HEK293 (cell line): ENCODE measurements around the gene MXRA8.

Experiments used
- CTCF ChIA-PET: fragments of 350-600 bp; formaldehyde crosslinking; extraction: SDS; loops from one replicate; lab custom pipeline; 2021; ENCODE audit warnings: antibody characterized with exemption; lab: Yijun Ruan, JAX
- POLR2A ChIA-PET: fragments of 300-600 bp; formaldehyde crosslinking; extraction: SDS; loops from one replicate; lab custom pipeline; 2020; ENCODE audit warnings: antibody characterized with exemption, inconsistent platforms; lab: Yijun Ruan, JAX
- H3K27ac ChIP-seq: fragments of 200-500 bp; sonication (Bioruptor generic); 2 replicates; pipeline ENCODE4 v1.5.1; 2014; ENCODE audit warnings: low read depth, low read length, control low read depth, inconsistent platforms; ENCODE audit errors: extremely low read depth
- H3K36me3 ChIP-seq, 2 experiments: fragments of 200-500 bp in 1 of 2; sonication (Bioruptor generic) in 1 of 2; 1 replicate in 1 of 2; 2 replicates in 1 of 2; pipeline ENCODE4 v1.5.1; 2014 to 2017; ENCODE audit warnings: inconsistent platforms in 2 of 2, low read length in 2 of 2; ENCODE audit not compliant: control insufficient read depth in 2 of 2, insufficient read depth in 1 of 2
- H3K4me1 ChIP-seq: fragments of 200-500 bp; sonication (Bioruptor generic); 2 replicates; pipeline ENCODE4 v1.5.1; 2014; ENCODE audit warnings: mild to moderate bottlenecking, low read length, inconsistent platforms; ENCODE audit not compliant: control insufficient read depth, insufficient read depth
- H3K4me3 ChIP-seq: 2 replicates; pipeline ENCODE4 v1.5.1; 2011; ENCODE audit warnings: low read depth, mild to moderate bottlenecking, control low read depth, low read length, moderate library complexity
- H3K9me3 ChIP-seq: fragments of 200-500 bp; sonication (Bioruptor generic); 2 replicates; pipeline ENCODE4 v1.5.1; 2014; ENCODE audit warnings: low read depth, low read length, inconsistent platforms; ENCODE audit not compliant: control insufficient read depth, insufficient read depth
- BCL11A ChIP-seq: fragments of 450-650 bp; formaldehyde crosslinking; IDR thresholded peaks from 2 replicates; pipeline ENCODE4 v1.5.1; 2016; ENCODE audit warnings: low read depth, missing biosample characterization, missing genetic modification characterization
- BCL11B ChIP-seq: fragments of 450-650 bp; formaldehyde crosslinking; IDR thresholded peaks from 2 replicates; pipeline ENCODE4 v1.5.1; 2016; ENCODE audit warnings: low read depth, missing biosample characterization, missing genetic modification characterization
- HOXC10 ChIP-seq: sonication (generic); formaldehyde crosslinking; IDR thresholded peaks from 2 replicates; pipeline ENCODE4 v1.8.1; 2023; ENCODE audit warnings: mild to moderate bottlenecking, missing genetic modification reagents
- KLF17 ChIP-seq: fragments of 450-650 bp; formaldehyde crosslinking; IDR thresholded peaks from 2 replicates; pipeline ENCODE4 v1.5.1; 2016; ENCODE audit warnings: missing biosample characterization, missing genetic modification characterization
- PBX3 ChIP-seq: sonication (generic); formaldehyde crosslinking; IDR thresholded peaks from 2 replicates; pipeline ENCODE4 v1.8.1; 2022; ENCODE audit warnings: mild to moderate bottlenecking, moderate library complexity, missing genetic modification reagents
- PRDM2 ChIP-seq: fragments of 450-650 bp; formaldehyde crosslinking; IDR thresholded peaks from 2 replicates; pipeline ENCODE4 v1.5.1; 2016; ENCODE audit warnings: missing biosample characterization, missing genetic modification characterization, borderline replicate concordance
- ZBTB6 ChIP-seq: fragments of 450-650 bp; formaldehyde crosslinking; IDR thresholded peaks from 2 replicates; pipeline ENCODE4 v1.5.1; 2017; ENCODE audit warnings: missing biosample characterization, missing genetic modification characterization
- ZNF138 ChIP-seq: fragments of 450-650 bp; formaldehyde crosslinking; IDR thresholded peaks from 2 replicates; pipeline ENCODE4 v1.5.1; 2016; ENCODE audit warnings: missing biosample characterization, missing genetic modification characterization, borderline replicate concordance
- ZNF140 ChIP-seq: fragments of 450-650 bp; formaldehyde crosslinking; IDR thresholded peaks from 2 replicates; pipeline ENCODE4 v1.5.1; 2016; ENCODE audit warnings: missing biosample characterization, missing genetic modification characterization
- ZNF239 ChIP-seq: fragments of 450-650 bp; formaldehyde crosslinking; IDR thresholded peaks from 2 replicates; pipeline ENCODE4 v1.5.1; 2016; ENCODE audit warnings: missing biosample characterization, missing genetic modification characterization
- ZNF24 ChIP-seq: fragments of 450-650 bp; formaldehyde crosslinking; IDR thresholded peaks from 2 replicates; pipeline ENCODE4 v1.5.1; 2016; ENCODE audit warnings: missing biosample characterization, missing genetic modification characterization
- ZNF473 ChIP-seq: fragments of 450-650 bp; formaldehyde crosslinking; IDR thresholded peaks from 2 replicates; pipeline ENCODE4 v1.5.1; 2017; ENCODE audit warnings: missing biosample characterization, missing genetic modification characterization
- ZNF513 ChIP-seq: fragments of 450-650 bp; IDR thresholded peaks from 2 replicates; pipeline ENCODE4 v1.5.1; 2018; ENCODE audit warnings: missing biosample characterization, missing genetic modification characterization
- ZNF514 ChIP-seq: fragments of 450-650 bp; formaldehyde crosslinking; IDR thresholded peaks from 2 replicates; pipeline ENCODE4 v1.5.1; 2016; ENCODE audit warnings: missing biosample characterization, missing genetic modification characterization
- ZNF544 ChIP-seq: fragments of 450-650 bp; formaldehyde crosslinking; IDR thresholded peaks from 2 replicates; pipeline ENCODE4 v1.5.0; 2017; ENCODE audit warnings: missing biosample characterization, missing genetic modification characterization
- ZNF791 ChIP-seq: fragments of 450-650 bp; formaldehyde crosslinking; IDR thresholded peaks from 2 replicates; pipeline ENCODE4 v1.5.1; 2016; ENCODE audit warnings: missing biosample characterization, missing genetic modification characterization
- ZNF792 ChIP-seq: fragments of 450-650 bp; formaldehyde crosslinking; IDR thresholded peaks from 2 replicates; pipeline ENCODE4 v1.5.1; 2016; ENCODE audit warnings: missing biosample characterization, missing genetic modification characterization
- ZSCAN30 ChIP-seq: fragments of 450-650 bp; IDR thresholded peaks from 2 replicates; pipeline ENCODE4 v1.5.1; 2018; ENCODE audit warnings: missing biosample characterization, mild to moderate bottlenecking, missing genetic modification characterization, moderate library complexity

The MXRA8 gene

GRCh38 chr1:1388078-1388472, 29.7 kb upstream of the MXRA8 start (continued):
- TF ChIP-seq ZNF513 (tag by site-specific recombination) (no peak), KLF17 (tag by site-specific recombination) (no peak), HOXC10 (CRISPR knock-in tag) (no peak), ZNF473 (no peak), ZNF24 (tag by site-specific recombination) (no peak), ZNF239 (tag by site-specific recombination) (no peak), ZSCAN30 (no peak), ZNF792 (tag by site-specific recombination) (no peak), ZNF791 (tag by site-specific recombination) (no peak), ZNF514 (no peak), ZNF544 (no peak), ZNF138 (tag by site-specific recombination) (no peak)
- TF ChIP-seq, all 188 proteins: peak for 0

GRCh38 chr1:1387098-1388077, 29.0 kb upstream of the MXRA8 start:
- CTCF ChIA-PET, result interaction anchor here (1.1 to 1.5 kb wide), 2 partner anchors 15 to 43 kb away, joined by 3 to 5 read pairs; no protein-coding TSS in a partner anchor
- POLR2A ChIA-PET, result interaction anchor here (0.6 to 4.6 kb wide), 3 partner anchors 9 to 68 kb away, joined by 4 to 15 read pairs (median 4); partner anchors contain the start of gene CCNL2

More at GRCh38 chr1:1387098-1388077, 29.0 kb upstream of the MXRA8 start:
- TF ChIP-seq ZNF138 (tag by site-specific recombination), result no peak
- TF ChIP-seq PRDM2 (tag by site-specific recombination), result no peak
- no peak for TF ChIP-seq ZNF140 (tag by site-specific recombination)
- peak; percentile 85 for TF ChIP-seq BCL11A
- peak; percentile 84 for TF ChIP-seq BCL11B (tag by site-specific recombination)
- 0 out of 2 replicates have a peak, but pooled peaks have one; percentile 25 for TF ChIP-seq ZBTB6 (tag by site-specific recombination)
- no peak for TF ChIP-seq PBX3 (CRISPR knock-in tag)
- H3K36me3 ChIP-seq, result peaks cover 45 to 84% of the 10 kb centered on the region in 2 experiments
- no peaks in the 10 kb centered on the region for H3K9me3 ChIP-seq
- H3K4me1 ChIP-seq, result no peaks in the 10 kb centered on the region
- no peak overlapping the region for H3K4me3 ChIP-seq
- no peak overlapping the region for H3K27ac ChIP-seq
